HepG2 (cell line): ENCODE data around the gene CHDH. TPM values are rescaled to one million over a fixed set of nuclear protein-coding genes. Genes with fewer than 3 reads are reported as not detected.
A peak's percentile ranks its signal among the peaks of the same experiment; 100 is the strongest.

Experiments
- ATF7-NPFF ChIP-seq: sonication (generic); formaldehyde crosslinking; IDR thresholded peaks from 2 replicates; pipeline ENCODE4 v1.8.1; 2023; ENCODE audit warnings: mild to moderate bottlenecking, low read depth, missing genetic modification reagents, moderate library complexity
- FOXP1 ChIP-seq, 2 experiments: fragments of 450-650 bp in 1 of 2; IDR thresholded peaks; 2 replicates each; pipeline ENCODE4 v1.6.1; 2017 to 2018; ENCODE audit warnings: antibody characterized with exemption in 1 of 2
- GTF2F1 ChIP-seq: fragments of 150-350 bp; IDR thresholded peaks from 2 replicates; pipeline ENCODE4 v1.6.1; 2014; ENCODE audit warnings: low read length
- JUNB ChIP-seq: sonication (generic); formaldehyde crosslinking; IDR thresholded peaks from 2 replicates; pipeline ENCODE4 v1.8.0; 2022; ENCODE audit warnings: missing genetic modification reagents, mild to moderate bottlenecking, borderline replicate concordance
- NPAS2 ChIP-seq: sonication (generic); formaldehyde crosslinking; IDR thresholded peaks from 2 replicates; pipeline ENCODE4 v1.8.0; 2022; ENCODE audit warnings: mild to moderate bottlenecking, missing genetic modification reagents, borderline replicate concordance
- RBM39 ChIP-seq: fragments of 200-400 bp; formaldehyde crosslinking; IDR thresholded peaks from one replicate; pipeline ENCODE4 v1.6.1; 2018; ENCODE audit warnings: antibody characterized with exemption, mild to moderate bottlenecking, low read depth, low read length; ENCODE audit not compliant: poor library complexity, severe bottlenecking
- REXO4 ChIP-seq: sonication (generic); formaldehyde crosslinking; IDR thresholded peaks from 2 replicates; pipeline ENCODE4 v1.8.0; 2022; ENCODE audit warnings: missing genetic modification reagents, mild to moderate bottlenecking, borderline replicate concordance
- XBP1 ChIP-seq: sonication (generic); formaldehyde crosslinking; IDR thresholded peaks from 2 replicates; pipeline ENCODE4 v1.5.0; 2020; ENCODE audit warnings: missing genetic modification reagents
- ZFP36 ChIP-seq: fragments of 150-350 bp; IDR thresholded peaks from 2 replicates; pipeline ENCODE4 v1.6.1; 2018; ENCODE audit warnings: borderline replicate concordance, low read length, low read depth; ENCODE audit not compliant: partially characterized antibody
- ZKSCAN8 ChIP-seq: IDR thresholded peaks from 2 replicates; pipeline ENCODE4 v1.6.1; 2016; ENCODE audit warnings: borderline replicate concordance, missing genetic modification reagents, missing compliant biosample characterization
- ZNF724P ChIP-seq: sonication (generic); formaldehyde crosslinking; IDR thresholded peaks from 2 replicates; pipeline ENCODE4 v1.8.0; 2022; ENCODE audit warnings: missing genetic modification reagents, borderline replicate concordance
- ZSCAN21 ChIP-seq: sonication (generic); formaldehyde crosslinking; IDR thresholded peaks from 2 replicates; pipeline ENCODE4 v1.8.0; 2022; ENCODE audit warnings: mild to moderate bottlenecking, missing genetic modification reagents, moderate library complexity, borderline replicate concordance
- polyA plus RNA-seq, 8 experiments: library from polyadenylated mRNA; depleted of rRNA in 3 of 8; stranded (reverse) in 7 of 8; unstranded in 1 of 8; fragments of >200 nt; fragmentation: Illumina TruSeq in 4 of 8; extraction: Trizol in 4 of 8; gene quantifications; 2 replicates each; pipeline versions ENCODE4 v1.2.1 to v1.2.3, GENCODE V29; 2011 to 2016; ENCODE audit warnings: low read depth in 4 of 8, missing spikeins in 1 of 8, mixed read lengths in 1 of 8; ENCODE audit not compliant: insufficient read depth in 1 of 8
- total RNA-seq, 5 experiments: library from RNA; depleted of rRNA; stranded (reverse); fragments of >200 nt; fragmentation: Illumina TruSeq; extraction: Trizol; gene quantifications; 2 replicates each; pipeline ENCODE4 v1.2.3, GENCODE V29; 2016; ENCODE audit warnings: low read depth in 1 of 5
- TF ChIP-seq, protein P1 (sequence below): sonication (generic); formaldehyde crosslinking; IDR thresholded peaks from 2 replicates; pipeline ENCODE4 v1.5.1; 2020; ENCODE audit warnings: missing genetic modification reagents, mild to moderate bottlenecking, borderline replicate concordance
- TF ChIP-seq, protein P2 (sequence below), 2 experiments: sonication (generic) in 1 of 2; formaldehyde crosslinking in 1 of 2; IDR thresholded peaks; 2 replicates each; pipeline versions ENCODE4 v1.6.1 to v1.9.0; 2014 to 2022; ENCODE audit warnings: antibody characterized with exemption in 1 of 2, borderline replicate concordance in 1 of 2, inconsistent platforms in 1 of 2, low read depth in 1 of 2, missing genetic modification reagents in 1 of 2
- TF ChIP-seq, protein P3 (sequence below): sonication (generic); formaldehyde crosslinking; IDR thresholded peaks from 2 replicates; pipeline ENCODE4 v1.8.0; 2022; ENCODE audit warnings: mild to moderate bottlenecking, missing genetic modification reagents
- TF ChIP-seq, protein P4 (sequence below): sonication (generic); formaldehyde crosslinking; IDR thresholded peaks from 2 replicates; pipeline ENCODE4 v1.8.0; 2022; ENCODE audit warnings: mild to moderate bottlenecking, missing genetic modification reagents; ENCODE audit not compliant: insufficient replicate concordance

CHDH gene
- total and polyA plus RNA-seq, 2 of the 13 experiments (the other 11 are each of a cell fraction or from before 2014, with no cell fraction given): 28.1 to 48.9 TPM

DNA sequence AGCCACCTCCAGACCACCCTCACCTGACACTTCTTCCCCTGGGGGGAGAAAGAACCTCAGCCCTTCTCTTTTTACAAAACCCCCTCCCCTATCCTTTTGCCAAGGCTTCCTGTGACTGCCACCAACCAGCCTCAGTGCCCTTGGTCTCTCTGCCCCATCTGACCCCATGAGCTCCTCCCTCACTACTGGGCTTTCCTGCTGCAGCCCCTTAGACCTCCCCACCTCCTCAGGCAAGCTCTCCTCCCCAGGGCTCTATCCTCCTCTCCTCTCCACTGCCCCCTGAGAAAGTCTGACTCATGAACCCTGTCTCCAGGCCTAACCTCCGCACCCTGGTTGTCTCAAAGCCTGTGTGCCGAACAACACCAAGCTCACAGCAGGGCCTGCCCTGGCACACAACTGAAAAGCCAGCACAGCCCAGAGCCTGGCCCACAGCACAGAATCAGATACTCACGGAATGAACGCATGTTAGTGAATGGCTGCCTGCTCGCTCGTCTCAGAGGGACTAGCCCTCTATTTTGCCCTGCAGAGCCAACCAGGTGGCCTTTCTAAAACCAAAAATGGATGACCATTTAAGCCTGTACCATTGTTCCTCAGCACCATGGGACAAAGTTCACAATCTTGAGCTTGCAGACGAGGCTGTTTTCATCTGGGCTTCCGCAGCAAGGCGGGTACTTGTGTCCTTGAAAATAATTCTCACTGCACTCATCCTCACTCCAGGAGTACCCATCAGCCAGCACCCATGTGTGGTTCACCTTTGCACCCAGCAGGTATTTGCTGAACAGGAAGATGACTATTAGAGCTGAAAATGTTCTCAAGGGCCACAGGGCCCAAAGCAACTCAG, 1.7 kb downstream of the CHDH start (continued):
- TF ChIP-seq REXO4 (CRISPR knock-in tag) (no peak), ZNF724P (CRISPR knock-in tag) (no peak), RBM39 (no peak), NPAS2 (CRISPR knock-in tag) (no peak), XBP1 (CRISPR knock-in tag) (peak; percentile 43; the same call in 1 of the 2 replicates), ZKSCAN8 (CRISPR knock-in tag) (no peak), FOXP1 (IDR thresholded peaks at IDR 0.05) (no peak), FOXP1 (CRISPR knock-in tag; IDR thresholded peaks at IDR 0.05) (no peak), ATF7-NPFF (CRISPR knock-in tag) (0 out of 2 replicates have a peak, but pooled peaks have one; percentile 42), GTF2F1 (no peak), JUNB (CRISPR knock-in tag) (no peak), ZFP36 (no peak), ZSCAN21 (CRISPR knock-in tag) (peak; percentile 91; the same call in 1 of the 2 replicates)
- TF ChIP-seq, protein P1, sequence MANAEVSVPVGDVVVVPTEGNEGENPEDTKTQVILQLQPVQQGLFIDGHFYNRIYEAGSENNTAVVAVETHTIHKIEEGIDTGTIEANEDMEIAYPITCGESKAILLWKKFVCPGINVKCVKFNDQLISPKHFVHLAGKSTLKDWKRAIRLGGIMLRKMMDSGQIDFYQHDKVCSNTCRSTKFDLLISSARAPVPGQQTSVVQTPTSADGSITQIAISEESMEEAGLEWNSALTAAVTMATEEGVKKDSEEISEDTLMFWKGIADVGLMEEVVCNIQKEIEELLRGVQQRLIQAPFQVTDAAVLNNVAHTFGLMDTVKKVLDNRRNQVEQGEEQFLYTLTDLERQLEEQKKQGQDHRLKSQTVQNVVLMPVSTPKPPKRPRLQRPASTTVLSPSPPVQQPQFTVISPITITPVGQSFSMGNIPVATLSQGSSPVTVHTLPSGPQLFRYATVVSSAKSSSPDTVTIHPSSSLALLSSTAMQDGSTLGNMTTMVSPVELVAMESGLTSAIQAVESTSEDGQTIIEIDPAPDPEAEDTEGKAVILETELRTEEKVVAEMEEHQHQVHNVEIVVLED (CRISPR knock-in tag): no peak; the same call in 1 of the 2 replicates
- TF ChIP-seq, protein P2, sequence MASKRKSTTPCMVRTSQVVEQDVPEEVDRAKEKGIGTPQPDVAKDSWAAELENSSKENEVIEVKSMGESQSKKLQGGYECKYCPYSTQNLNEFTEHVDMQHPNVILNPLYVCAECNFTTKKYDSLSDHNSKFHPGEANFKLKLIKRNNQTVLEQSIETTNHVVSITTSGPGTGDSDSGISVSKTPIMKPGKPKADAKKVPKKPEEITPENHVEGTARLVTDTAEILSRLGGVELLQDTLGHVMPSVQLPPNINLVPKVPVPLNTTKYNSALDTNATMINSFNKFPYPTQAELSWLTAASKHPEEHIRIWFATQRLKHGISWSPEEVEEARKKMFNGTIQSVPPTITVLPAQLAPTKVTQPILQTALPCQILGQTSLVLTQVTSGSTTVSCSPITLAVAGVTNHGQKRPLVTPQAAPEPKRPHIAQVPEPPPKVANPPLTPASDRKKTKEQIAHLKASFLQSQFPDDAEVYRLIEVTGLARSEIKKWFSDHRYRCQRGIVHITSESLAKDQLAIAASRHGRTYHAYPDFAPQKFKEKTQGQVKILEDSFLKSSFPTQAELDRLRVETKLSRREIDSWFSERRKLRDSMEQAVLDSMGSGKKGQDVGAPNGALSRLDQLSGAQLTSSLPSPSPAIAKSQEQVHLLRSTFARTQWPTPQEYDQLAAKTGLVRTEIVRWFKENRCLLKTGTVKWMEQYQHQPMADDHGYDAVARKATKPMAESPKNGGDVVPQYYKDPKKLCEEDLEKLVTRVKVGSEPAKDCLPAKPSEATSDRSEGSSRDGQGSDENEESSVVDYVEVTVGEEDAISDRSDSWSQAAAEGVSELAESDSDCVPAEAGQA (IDR thresholded peaks at IDR 0.05; ENCODE audit: low read depth): no peak
- TF ChIP-seq, protein P2 (CRISPR knock-in tag; IDR thresholded peaks at IDR 0.05; ENCODE audit: borderline replicate concordance): no peak
- TF ChIP-seq, protein P3, sequence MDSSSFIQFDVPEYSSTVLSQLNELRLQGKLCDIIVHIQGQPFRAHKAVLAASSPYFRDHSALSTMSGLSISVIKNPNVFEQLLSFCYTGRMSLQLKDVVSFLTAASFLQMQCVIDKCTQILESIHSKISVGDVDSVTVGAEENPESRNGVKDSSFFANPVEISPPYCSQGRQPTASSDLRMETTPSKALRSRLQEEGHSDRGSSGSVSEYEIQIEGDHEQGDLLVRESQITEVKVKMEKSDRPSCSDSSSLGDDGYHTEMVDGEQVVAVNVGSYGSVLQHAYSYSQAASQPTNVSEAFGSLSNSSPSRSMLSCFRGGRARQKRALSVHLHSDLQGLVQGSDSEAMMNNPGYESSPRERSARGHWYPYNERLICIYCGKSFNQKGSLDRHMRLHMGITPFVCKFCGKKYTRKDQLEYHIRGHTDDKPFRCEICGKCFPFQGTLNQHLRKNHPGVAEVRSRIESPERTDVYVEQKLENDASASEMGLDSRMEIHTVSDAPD (CRISPR knock-in tag): 0 out of 2 replicates have a peak, but pooled peaks have one; percentile 33
- TF ChIP-seq, protein P4, sequence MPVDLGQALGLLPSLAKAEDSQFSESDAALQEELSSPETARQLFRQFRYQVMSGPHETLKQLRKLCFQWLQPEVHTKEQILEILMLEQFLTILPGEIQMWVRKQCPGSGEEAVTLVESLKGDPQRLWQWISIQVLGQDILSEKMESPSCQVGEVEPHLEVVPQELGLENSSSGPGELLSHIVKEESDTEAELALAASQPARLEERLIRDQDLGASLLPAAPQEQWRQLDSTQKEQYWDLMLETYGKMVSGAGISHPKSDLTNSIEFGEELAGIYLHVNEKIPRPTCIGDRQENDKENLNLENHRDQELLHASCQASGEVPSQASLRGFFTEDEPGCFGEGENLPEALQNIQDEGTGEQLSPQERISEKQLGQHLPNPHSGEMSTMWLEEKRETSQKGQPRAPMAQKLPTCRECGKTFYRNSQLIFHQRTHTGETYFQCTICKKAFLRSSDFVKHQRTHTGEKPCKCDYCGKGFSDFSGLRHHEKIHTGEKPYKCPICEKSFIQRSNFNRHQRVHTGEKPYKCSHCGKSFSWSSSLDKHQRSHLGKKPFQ (CRISPR knock-in tag): no peak
